Body of pancreas (tissue), 4 donors: ENCODE measurements around the gene MECR.

Experiments used
- CTCF ChIP-seq, 7 experiments: fragments of 450-650 bp in 4 of 7; fragments of 200-600 bp in 3 of 7; sonication (generic) in 3 of 7; IDR thresholded peaks; one replicate each; pipeline ENCODE4 v1.5.1; 2016 to 2019; ENCODE audit warnings: antibody characterized with exemption in 7 of 7
- POLR2A ChIP-seq, 3 donors: fragments of 450-650 bp; IDR thresholded peaks; one replicate each; pipeline ENCODE4 v1.6.1; 2016; ENCODE audit warnings: antibody characterized with exemption in 3 of 3, mild to moderate bottlenecking in 2 of 3

DNA sequence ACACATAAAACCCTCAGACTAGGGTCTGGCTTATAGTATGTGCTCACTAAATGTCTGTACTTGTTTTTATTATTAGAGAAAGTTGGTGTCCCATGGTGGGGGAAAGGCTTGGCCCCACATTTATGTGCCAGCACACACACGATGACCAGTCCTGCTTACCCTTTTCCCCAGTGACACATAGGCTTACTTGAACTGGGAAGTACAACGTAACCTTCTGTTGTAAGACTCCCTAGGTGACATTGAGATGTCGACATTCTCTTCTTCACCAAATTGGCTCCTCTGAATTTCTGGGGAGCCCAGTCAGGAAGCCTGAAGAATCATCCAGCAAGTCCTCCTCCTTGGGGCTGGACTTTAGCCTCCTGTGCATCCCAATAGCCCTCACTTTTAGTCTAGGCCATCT is 1.7 kb upstream of the MECR start:
- no peak for TF ChIP-seq POLR2A (IDR thresholded peaks at IDR 0.05)
- no peak for TF ChIP-seq CTCF (IDR thresholded peaks at IDR 0.05)
